Measurements from ENCODE around the gene DIAPH3.

The DIAPH3 gene

GRCh38 chr13:59782696-59783095, 381.0 kb downstream of the DIAPH3 start:
- Histone ChIP-seq H3K4me1 (ENCODE audit: control insufficient read depth, insufficient read depth, low read length) (no peaks in the 10 kb centered on the region), H3K36me3 (ENCODE audit: control insufficient read depth in 2 of 2, insufficient read depth in 1 of 2, low read length in 2 of 2) (no peaks in the 10 kb centered on the region), H3K9me3 (ENCODE audit: control insufficient read depth, insufficient read depth, low read depth, low read length) (no peaks in the 10 kb centered on the region), H3K4me3 (ENCODE audit: low read depth, low read length) (no peak overlapping the region), H3K27ac (ENCODE audit: extremely low read depth, low read depth, low read length) (no peak overlapping the region)
- ChIA-PET CTCF (no interaction called here), POLR2A (no interaction called here)
- TF ChIP-seq ZNF610 (tag by site-specific recombination; IDR thresholded peaks at IDR 0.05; ENCODE audit: borderline replicate concordance) (no peak), ZFP41 (tag by site-specific recombination; IDR thresholded peaks at IDR 0.05; ENCODE audit: borderline replicate concordance) (no peak), ZNF558 (tag by site-specific recombination; IDR thresholded peaks at IDR 0.05) (no peak), ZNF473 (tag by site-specific recombination; IDR thresholded peaks at IDR 0.05) (no peak), ZSCAN5A (tag by site-specific recombination; IDR thresholded peaks at IDR 0.05) (no peak)

GRCh38 chr13:59780058-59780457, 383.7 kb downstream of the DIAPH3 start:
- Histone ChIP-seq H3K36me3 (ENCODE audit: control insufficient read depth in 2 of 2, insufficient read depth in 1 of 2, low read length in 2 of 2) (no peaks in the 10 kb centered on the region), H3K4me1 (ENCODE audit: control insufficient read depth, insufficient read depth, low read length) (no peaks in the 10 kb centered on the region), H3K27ac (ENCODE audit: extremely low read depth, low read depth, low read length) (no peak overlapping the region), H3K9me3 (ENCODE audit: control insufficient read depth, insufficient read depth, low read depth, low read length) (no peaks in the 10 kb centered on the region), H3K4me3 (ENCODE audit: low read depth, low read length) (no peak overlapping the region)
- ChIA-PET CTCF (no interaction called here), POLR2A (no interaction called here)
- TF ChIP-seq HOXA7 (CRISPR knock-in tag; IDR thresholded peaks at IDR 0.05; ENCODE audit: borderline replicate concordance) (no peak), ZNF600 (tag by site-specific recombination; IDR thresholded peaks at IDR 0.05) (no peak), ZNF302 (tag by site-specific recombination; IDR thresholded peaks at IDR 0.05; ENCODE audit: low read depth) (no peak), MYNN (tag by site-specific recombination; IDR thresholded peaks at IDR 0.05; ENCODE audit: borderline replicate concordance) (no peak), ZNF426 (tag by site-specific recombination; IDR thresholded peaks at IDR 0.05) (no peak), ZNF121 (tag by site-specific recombination; IDR thresholded peaks at IDR 0.05) (no peak), ZNF548 (tag by site-specific recombination; IDR thresholded peaks at IDR 0.05) (no peak), ZNF843 (tag by site-specific recombination; IDR thresholded peaks at IDR 0.05) (no peak), HOXD13 (CRISPR knock-in tag; IDR thresholded peaks at IDR 0.05; ENCODE audit: borderline replicate concordance) (no peak), SP2 (tag by site-specific recombination; IDR thresholded peaks at IDR 0.05) (no peak), ZNF747 (tag by site-specific recombination; IDR thresholded peaks at IDR 0.05) (no peak), ZNF623 (tag by site-specific recombination; IDR thresholded peaks at IDR 0.05) (no peak), ZNF629 (tag by site-specific recombination; IDR thresholded peaks at IDR 0.05) (no peak)

- H3K9me3 ChIP-seq (ENCODE audit: control insufficient read depth, insufficient read depth, low read depth, low read length) = no peaks in the 10 kb centered on the region
- H3K4me1 ChIP-seq (ENCODE audit: control insufficient read depth, insufficient read depth, low read length) = no peaks in the 10 kb centered on the region
- H3K4me3 ChIP-seq (ENCODE audit: low read depth, low read length) = no peak overlapping the region
- ChIA-PET POLR2A (no interaction called here), CTCF (no interaction called here)
- no peaks in the 10 kb centered on the region for H3K36me3 ChIP-seq (ENCODE audit: control insufficient read depth in 2 of 2, insufficient read depth in 1 of 2, low read length in 2 of 2)
- no peak overlapping the region for H3K27ac ChIP-seq (ENCODE audit: extremely low read depth, low read depth, low read length)
- TF ChIP-seq ZFHX2 (tag by site-specific recombination; conservative IDR thresholded peaks at IDR 0.05) (no peak), ZBTB48 (tag by site-specific recombination; IDR thresholded peaks at IDR 0.05) (no peak), BCL11B (tag by site-specific recombination; IDR thresholded peaks at IDR 0.05; ENCODE audit: low read depth) (no peak), MEIS1 (CRISPR knock-in tag; IDR thresholded peaks at IDR 0.05; ENCODE audit: borderline replicate concordance) (no peak), ZNF623 (tag by site-specific recombination; IDR thresholded peaks at IDR 0.05) (no peak), GLIS2 (tag by site-specific recombination; IDR thresholded peaks at IDR 0.05) (no peak), ZBTB8A (tag by site-specific recombination; IDR thresholded peaks at IDR 0.05) (no peak)
- TF ChIP-seq, protein P1, sequence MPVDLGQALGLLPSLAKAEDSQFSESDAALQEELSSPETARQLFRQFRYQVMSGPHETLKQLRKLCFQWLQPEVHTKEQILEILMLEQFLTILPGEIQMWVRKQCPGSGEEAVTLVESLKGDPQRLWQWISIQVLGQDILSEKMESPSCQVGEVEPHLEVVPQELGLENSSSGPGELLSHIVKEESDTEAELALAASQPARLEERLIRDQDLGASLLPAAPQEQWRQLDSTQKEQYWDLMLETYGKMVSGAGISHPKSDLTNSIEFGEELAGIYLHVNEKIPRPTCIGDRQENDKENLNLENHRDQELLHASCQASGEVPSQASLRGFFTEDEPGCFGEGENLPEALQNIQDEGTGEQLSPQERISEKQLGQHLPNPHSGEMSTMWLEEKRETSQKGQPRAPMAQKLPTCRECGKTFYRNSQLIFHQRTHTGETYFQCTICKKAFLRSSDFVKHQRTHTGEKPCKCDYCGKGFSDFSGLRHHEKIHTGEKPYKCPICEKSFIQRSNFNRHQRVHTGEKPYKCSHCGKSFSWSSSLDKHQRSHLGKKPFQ (tag by site-specific recombination; IDR thresholded peaks at IDR 0.05) = no peak
- TF ChIP-seq, protein P2, sequence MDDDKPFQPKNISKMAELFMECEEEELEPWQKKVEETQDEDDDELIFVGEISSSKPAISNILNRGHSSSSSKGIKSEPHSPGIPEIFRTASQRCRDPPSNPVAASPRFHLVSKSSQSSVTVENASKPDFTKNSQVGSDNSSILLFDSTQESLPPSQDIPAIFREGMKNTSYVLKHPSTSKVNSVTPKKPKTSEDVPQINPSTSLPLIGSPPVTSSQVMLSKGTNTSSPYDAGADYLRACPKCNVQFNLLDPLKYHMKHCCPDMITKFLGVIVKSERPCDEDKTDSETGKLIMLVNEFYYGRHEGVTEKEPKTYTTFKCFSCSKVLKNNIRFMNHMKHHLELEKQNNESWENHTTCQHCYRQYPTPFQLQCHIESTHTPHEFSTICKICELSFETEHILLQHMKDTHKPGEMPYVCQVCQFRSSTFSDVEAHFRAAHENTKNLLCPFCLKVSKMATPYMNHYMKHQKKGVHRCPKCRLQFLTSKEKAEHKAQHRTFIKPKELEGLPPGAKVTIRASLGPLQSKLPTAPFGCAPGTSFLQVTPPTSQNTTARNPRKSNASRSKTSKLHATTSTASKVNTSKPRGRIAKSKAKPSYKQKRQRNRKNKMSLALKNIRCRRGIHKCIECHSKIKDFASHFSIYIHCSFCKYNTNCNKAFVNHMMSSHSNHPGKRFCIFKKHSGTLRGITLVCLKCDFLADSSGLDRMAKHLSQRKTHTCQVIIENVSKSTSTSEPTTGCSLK (tag by site-specific recombination; IDR thresholded peaks at IDR 0.05) = no peak
- TF ChIP-seq, protein P3, sequence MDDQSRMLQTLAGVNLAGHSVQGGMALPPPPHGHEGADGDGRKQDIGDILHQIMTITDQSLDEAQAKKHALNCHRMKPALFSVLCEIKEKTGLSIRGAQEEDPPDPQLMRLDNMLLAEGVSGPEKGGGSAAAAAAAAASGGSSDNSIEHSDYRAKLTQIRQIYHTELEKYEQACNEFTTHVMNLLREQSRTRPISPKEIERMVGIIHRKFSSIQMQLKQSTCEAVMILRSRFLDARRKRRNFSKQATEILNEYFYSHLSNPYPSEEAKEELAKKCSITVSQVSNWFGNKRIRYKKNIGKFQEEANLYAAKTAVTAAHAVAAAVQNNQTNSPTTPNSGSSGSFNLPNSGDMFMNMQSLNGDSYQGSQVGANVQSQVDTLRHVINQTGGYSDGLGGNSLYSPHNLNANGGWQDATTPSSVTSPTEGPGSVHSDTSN (CRISPR knock-in tag; IDR thresholded peaks at IDR 0.05) = no peak
Observed at GRCh38 chr13:59776924-59777690, 386.6 kb downstream of the DIAPH3 start.
